GM12878 (cell line): ENCODE results near the gene PSAP. TPM values are rescaled to one million over a fixed set of nuclear protein-coding genes. Genes with fewer than 3 reads are reported as not detected.

Experiments
- ATAC-seq: fragments of 200-7000 bp; cut with Tn5 transposase; 3 replicates; pipeline ENCODE4 v1.9.1; 2020; ENCODE audit warnings: mild to moderate bottlenecking, moderate library complexity
- BruUV-seq: library from RNA; stranded (reverse); fragments of 400-500 nt; replicated peaks from 2 replicates; lab custom pipeline; 2021; lab: Mats Ljungman, UMichigan
- CTCF ChIA-PET: fragments of 300-600 bp; sonication (Branson Sonifier 250); formaldehyde crosslinking; extraction: SDS; loops from one replicate; lab custom pipeline; 2021; ENCODE audit warnings: inconsistent platforms; lab: Yijun Ruan, JAX
- POLR2A ChIA-PET: fragments of 350-600 bp; formaldehyde crosslinking; extraction: SDS; loops from one replicate; lab custom pipeline; 2021; ENCODE audit warnings: inconsistent platforms; lab: Charles Lee
- RAD21 ChIA-PET: fragments of 300-600 bp; sonication (Branson Sonifier 250); formaldehyde crosslinking; loops from one replicate; lab custom pipeline; 2023; ENCODE audit warnings: antibody characterized with exemption; ENCODE audit not compliant: unreplicated experiment; lab: Charles Lee
- SMC1A ChIA-PET: fragments of 300-600 bp; sonication (Branson Sonifier 250); formaldehyde crosslinking; loops from one replicate; lab custom pipeline; 2023; ENCODE audit not compliant: unreplicated experiment, uncharacterized antibody; lab: Charles Lee
- DNase-seq: peaks from one replicate; pipeline ENCODE4 v3.0.0-alpha.2; 2011; ENCODE audit warnings: low read depth, low spot score
- FAIRE-seq: peaks from 3 replicates; lab custom pipeline; 2011; peaks lifted over from hg19 to GRCh38; lab: Jason Lieb, UNC
- H2AFZ ChIP-seq: 2 replicates; pipeline ENCODE4 v1.6.0; 2011; ENCODE audit warnings: low read depth, low read length, control low read depth; ENCODE audit not compliant: control insufficient read depth
- H3K27ac ChIP-seq: 2 replicates; pipeline ENCODE4 v1.5.1; 2011; ENCODE audit warnings: control low read depth; ENCODE audit not compliant: control insufficient read depth, insufficient read depth
- H3K27me3 ChIP-seq, 2 experiments: replicated peaks in 1 of 2; 2 replicates each; pipeline versions ENCODE4 v1.6.0 to v1.6.1; 2011; ENCODE audit warnings: low read length in 1 of 2; ENCODE audit not compliant: control insufficient read depth in 2 of 2, insufficient read depth in 2 of 2
- H3K36me3 ChIP-seq, 2 experiments: 2 replicates each; pipeline ENCODE4 v1.5.1; 2011; ENCODE audit warnings: low read length in 1 of 2; ENCODE audit not compliant: control insufficient read depth in 2 of 2, insufficient read depth in 2 of 2
- H3K4me1 ChIP-seq: 2 replicates; pipeline ENCODE4 v1.6.1; 2011; ENCODE audit warnings: mild to moderate bottlenecking, low read length, moderate library complexity, mixed read lengths; ENCODE audit not compliant: control insufficient read depth, insufficient read depth
- H3K4me2 ChIP-seq: 2 replicates; pipeline ENCODE4 v1.6.0; 2011; ENCODE audit warnings: control low read depth; ENCODE audit not compliant: control insufficient read depth, insufficient read depth
- H3K4me3 ChIP-seq: fragments of 200-600 bp; sonication (generic); 2 replicates; pipeline ENCODE4 v1.5.1; 2016
- H3K79me2 ChIP-seq: 2 replicates; pipeline ENCODE4 v1.6.0; 2011; ENCODE audit warnings: low read length; ENCODE audit not compliant: control insufficient read depth, insufficient read depth
- H3K9ac ChIP-seq: 2 replicates; pipeline ENCODE4 v1.8.0; 2011; ENCODE audit warnings: low read length, control low read depth, mixed read lengths; ENCODE audit not compliant: control insufficient read depth, insufficient read depth
- H3K9me3 ChIP-seq: replicated peaks from 3 replicates; pipeline ENCODE4 v1.5.1; 2011; ENCODE audit warnings: mild to moderate bottlenecking, low read length; ENCODE audit not compliant: control insufficient read depth, insufficient read depth
- H4K20me1 ChIP-seq: 2 replicates; pipeline ENCODE4 v1.6.0; 2011; ENCODE audit not compliant: control insufficient read depth, insufficient read depth
- ASH2L ChIP-seq: fragments of 300-600, 200-600 bp; sonication (generic); IDR thresholded peaks from 2 replicates; pipeline ENCODE4 v1.6.1; 2017; ENCODE audit warnings: low read depth, mild to moderate bottlenecking, borderline replicate concordance
- ATF7 ChIP-seq: fragments of 450-650 bp; IDR thresholded peaks from 2 replicates; pipeline ENCODE4 v1.6.1; 2016; ENCODE audit warnings: low read depth, mild to moderate bottlenecking
- CREB1 ChIP-seq: IDR thresholded peaks from 2 replicates; pipeline ENCODE4 v1.6.1; 2012; ENCODE audit warnings: low read depth, mild to moderate bottlenecking, inconsistent platforms
- HCFC1 ChIP-seq: fragments of 150-350 bp; IDR thresholded peaks from 2 replicates; pipeline ENCODE4 v1.6.1; 2014; ENCODE audit warnings: low read length
- IRF3 ChIP-seq: fragments of 450-650 bp; IDR thresholded peaks from 2 replicates; pipeline ENCODE4 v1.6.1; 2014; ENCODE audit warnings: mild to moderate bottlenecking
- PAX8 ChIP-seq: fragments of 450-650 bp; IDR thresholded peaks from 2 replicates; pipeline ENCODE4 v1.6.1; 2017; ENCODE audit warnings: mild to moderate bottlenecking, moderate library complexity
- SUZ12 ChIP-seq: fragments of 200-600 bp; sonication (generic); IDR thresholded peaks from one replicate; pipeline ENCODE4 v1.6.1; 2018; ENCODE audit warnings: antibody characterized with exemption, mild to moderate bottlenecking; ENCODE audit not compliant: unreplicated experiment
- WGBS: methylation state at CpG from one replicate; pipeline ENCODE4 v1.1.6; 2016; ENCODE audit warnings: low lambda C conversion rate; ENCODE audit not compliant: insufficient replicate concordance, insufficient coverage; ENCODE audit errors: missing lambda C conversion rate; 5-methylcytosine and 5-hydroxymethylcytosine counted together
- in situ Hi-C: fragments of 300-500 bp; cut with MboI; formaldehyde crosslinking; loops from 9 replicates; pipeline ENCODE4 v1.14.3; 2018; ENCODE audit warnings: mixed read lengths
- intact Hi-C: fragments of 100-400 bp; cut with micrococcal nuclease; formaldehyde crosslinking; loops from one replicate; pipeline ENCODE4 v1.14.2; 2022; ENCODE audit not compliant: unreplicated experiment
- polyA plus RNA-seq, 11 experiments: library from polyadenylated mRNA; depleted of rRNA in 4 of 11; unstranded in 6 of 11; stranded (reverse) in 5 of 11; fragments of >200 nt; fragmentation: Nextera tagmentation in 4 of 11; fragmentation: Illumina TruSeq in 1 of 11; extraction: Ambion mirVana in 4 of 11; extraction: Trizol in 1 of 11; gene quantifications; 1 replicate in 1 of 11; 2 replicates in 10 of 11; pipeline versions ENCODE4 v1.2.1 to v1.2.3, GENCODE V29; 2011 to 2016; ENCODE audit warnings: inconsistent platforms in 2 of 11, missing spikeins in 2 of 11, low read depth in 1 of 11
- total RNA-seq, 4 experiments: library from RNA; depleted of rRNA in 3 of 4; stranded (reverse); fragments of >200 nt in 3 of 4; fragmentation: Illumina TruSeq in 1 of 4; extraction: Trizol in 1 of 4; gene quantifications; 2 replicates each; pipeline versions ENCODE4 v1.2.1 to v1.2.3, GENCODE V29; 2013 to 2021

PSAP gene
- total and polyA plus RNA-seq, 10 of the 15 experiments (the other 5 are each of a cell fraction or from before 2014, with no cell fraction given) = 178 to 336 (median 286) TPM

GRCh38 chr10:71893920-71894319 lies 42.9 kb upstream of the PSAP start:
- no peak for ATAC-seq
- Histone ChIP-seq H3K79me2 (no peaks in the 10 kb centered on the region), H3K9ac (no peak overlapping the region), H3K27ac (no peak overlapping the region), H3K4me1 (peaks cover 16% of the 10 kb centered on the region), H3K4me3 (no peak overlapping the region), H2AFZ (no peak overlapping the region), H3K4me2 (no peak overlapping the region), H4K20me1 (no peaks in the 10 kb centered on the region), H3K27me3 (no peaks in the 10 kb centered on the region), H3K9me3 (no peaks in the 10 kb centered on the region), H3K36me3 (no peaks in the 10 kb centered on the region)
- ChIA-PET SMC1A (interaction anchor here (1.0 to 10.8 kb wide), 5 partner anchors 59 to 155 kb away, joined by 3 to 107 read pairs (median 6); no protein-coding TSS in a partner anchor), RAD21 (interaction anchor here (0.6 to 5.7 kb wide), 2 partner anchors 152 to 962 kb away, joined by 3 to 90 read pairs; no protein-coding TSS in a partner anchor), POLR2A (interaction anchor here (0.7 kb wide), 1 partner anchor 250 kb away, joined by 7 read pairs; no protein-coding TSS in a partner anchor), CTCF (interaction anchor here (1.0 to 5.3 kb wide), 10 partner anchors 22 to 185 kb away, joined by 3 to 136 read pairs (median 5); no protein-coding TSS in a partner anchor)
- TF ChIP-seq SUZ12 = no peak
- TF ChIP-seq ASH2L = no peak
- TF ChIP-seq PAX8 = no peak
- no peak for TF ChIP-seq IRF3
- TF ChIP-seq ATF7 = no peak
- no peak for TF ChIP-seq CREB1
- no peak for TF ChIP-seq HCFC1
- FAIRE-seq = no peak
- 78% methylated on average over 8 of the region's 8 CpGs for WGBS
- BruUV-seq = no TSS peak
- in situ Hi-C loops (loop anchor here (10.0 kb wide), 2 partner anchors 441 to 579 kb away; partner anchors contain the start of gene SLC29A3), intact Hi-C loops (loop anchor here (10.0 kb wide), 2 partner anchors 199 to 509 kb away; no protein-coding TSS in a partner anchor)
- no peak for DNase-seq
